Stimulated activated CD8-positive, alpha-beta memory T cell treated with anti-CD3 and anti-CD28 coated beads, Interleukin-15, amount 100 ng/mL, for 24 hours (primary cell): ENCODE measurements around the gene IFT122.

ENCODE experiments used
- DNase-seq: peaks from one replicate; pipeline ENCODE4 v3.0.0-alpha.2; 2020; ENCODE audit warnings: low read depth

IFT122 gene

GRCh38 chr3:129413687-129414506 is 26.1 kb upstream of the IFT122 start:
- no peak for DNase-seq

- DNase-seq = no peak
Observed at GRCh38 chr3:129415378-129415777, 24.6 kb upstream of the IFT122 start.

GRCh38 chr3:129415830-129416229 is 24.2 kb upstream of the IFT122 start:
- DNase-seq = no peak

- no peak for DNase-seq
Observed at GRCh38 chr3:129416415-129416814, 23.6 kb upstream of the IFT122 start.

DNA sequence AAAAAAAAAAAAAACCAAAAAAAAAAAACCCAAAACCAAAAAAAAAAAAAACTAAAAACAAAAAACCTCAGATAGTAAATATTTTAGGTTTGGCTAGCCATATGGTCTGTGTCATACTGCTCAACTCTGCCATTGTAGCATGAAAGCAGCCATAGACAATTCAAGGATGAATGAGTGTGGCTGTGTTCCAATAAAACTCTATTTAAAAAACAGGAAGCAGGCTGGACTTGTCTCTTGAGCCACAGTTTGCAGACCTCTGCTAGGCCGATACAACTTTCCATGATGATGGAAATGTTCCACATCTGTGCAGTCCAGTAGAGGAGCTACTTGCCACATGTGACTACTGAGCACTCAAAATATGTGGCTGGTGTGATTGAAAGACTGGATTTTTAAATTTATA is 22.7 kb upstream of the IFT122 start:
- DNase-seq = no peak

GRCh38 chr3:129418041-129418973 is 21.7 kb upstream of the IFT122 start:
- no peak for DNase-seq

DNA sequence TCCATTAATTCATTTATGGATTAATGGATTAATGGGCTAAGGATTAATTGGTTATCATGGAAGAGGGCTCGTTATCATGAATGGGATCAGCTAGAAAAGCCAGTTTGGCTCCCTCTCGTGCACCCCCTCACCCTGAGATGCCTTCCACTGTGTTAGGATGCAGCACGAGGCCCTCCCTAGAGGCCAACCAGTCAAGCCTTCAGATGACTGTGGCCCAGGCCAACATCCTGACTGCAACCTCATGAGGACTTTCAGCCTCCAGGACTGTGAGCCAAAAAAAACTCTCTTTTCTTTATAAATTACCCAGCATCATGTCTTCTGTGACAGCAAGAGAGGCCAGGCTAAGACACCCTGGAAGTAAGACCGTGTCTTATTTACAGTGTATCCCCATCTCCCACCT is 20.5 kb upstream of the IFT122 start:
- DNase-seq = no peak

GRCh38 chr3:129421236-129421883 is 18.7 kb upstream of the IFT122 start:
- no peak for DNase-seq

- no peak for DNase-seq
Observed at GRCh38 chr3:129421988-129422745, 17.9 kb upstream of the IFT122 start.

DNA sequence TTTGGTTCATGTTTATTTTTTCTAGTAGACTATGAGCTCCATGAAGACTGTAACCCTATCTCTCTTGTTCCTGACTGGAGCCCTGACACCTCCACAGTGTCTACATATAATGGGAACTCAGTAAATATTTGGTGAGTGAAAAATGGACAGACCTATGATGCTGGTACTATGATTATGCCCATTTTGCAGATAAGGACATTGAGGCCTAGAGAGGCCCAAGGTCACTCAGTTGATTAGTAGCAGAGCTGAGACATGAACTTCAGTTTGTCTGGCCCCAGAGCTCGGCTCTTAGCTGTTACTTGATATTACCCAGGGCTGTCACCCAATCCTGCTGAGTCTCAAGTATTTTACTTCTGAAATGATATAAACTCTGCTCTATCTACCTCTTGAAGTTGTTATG is 17.1 kb upstream of the IFT122 start:
- no peak for DNase-seq

DNA sequence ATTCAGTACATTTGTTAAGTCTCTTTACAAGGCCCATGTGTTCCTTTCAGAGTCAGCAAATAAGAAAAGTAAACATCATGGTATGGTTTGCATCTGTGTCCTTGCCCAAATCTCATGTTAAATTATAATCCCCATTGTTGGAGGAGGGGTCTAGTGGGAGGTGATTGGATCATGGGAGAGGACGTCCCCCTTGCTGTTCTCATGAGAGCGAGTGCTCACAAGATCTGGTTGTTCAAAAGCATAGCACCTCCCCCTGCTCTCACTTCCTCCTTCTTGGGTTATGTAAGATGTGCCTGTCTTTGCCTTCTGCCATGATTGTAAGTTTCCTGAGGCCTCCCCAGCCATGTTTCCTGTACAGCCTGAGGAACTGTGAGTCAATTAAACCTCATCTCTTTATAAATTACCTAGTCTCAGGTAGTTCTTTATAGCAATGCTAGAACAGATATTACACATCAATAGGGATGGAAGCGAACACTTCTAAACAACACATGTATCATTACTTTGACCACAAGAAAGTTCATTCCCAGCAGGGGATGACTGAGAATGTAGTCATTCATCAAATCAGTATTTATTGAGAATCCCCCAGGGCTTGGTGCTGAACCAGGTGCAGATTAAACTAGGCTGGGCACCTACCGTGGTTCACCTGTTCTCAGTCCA is 15.7 kb upstream of the IFT122 start:
- DNase-seq = no peak

- no peak for DNase-seq
Observed at GRCh38 chr3:129425213-129425612, 14.8 kb upstream of the IFT122 start.

- DNase-seq = no peak
Observed at GRCh38 chr3:129425619-129426018, 14.4 kb upstream of the IFT122 start.

- no peak for DNase-seq
Observed at GRCh38 chr3:129428007-129428375, 12.0 kb upstream of the IFT122 start.

DNA sequence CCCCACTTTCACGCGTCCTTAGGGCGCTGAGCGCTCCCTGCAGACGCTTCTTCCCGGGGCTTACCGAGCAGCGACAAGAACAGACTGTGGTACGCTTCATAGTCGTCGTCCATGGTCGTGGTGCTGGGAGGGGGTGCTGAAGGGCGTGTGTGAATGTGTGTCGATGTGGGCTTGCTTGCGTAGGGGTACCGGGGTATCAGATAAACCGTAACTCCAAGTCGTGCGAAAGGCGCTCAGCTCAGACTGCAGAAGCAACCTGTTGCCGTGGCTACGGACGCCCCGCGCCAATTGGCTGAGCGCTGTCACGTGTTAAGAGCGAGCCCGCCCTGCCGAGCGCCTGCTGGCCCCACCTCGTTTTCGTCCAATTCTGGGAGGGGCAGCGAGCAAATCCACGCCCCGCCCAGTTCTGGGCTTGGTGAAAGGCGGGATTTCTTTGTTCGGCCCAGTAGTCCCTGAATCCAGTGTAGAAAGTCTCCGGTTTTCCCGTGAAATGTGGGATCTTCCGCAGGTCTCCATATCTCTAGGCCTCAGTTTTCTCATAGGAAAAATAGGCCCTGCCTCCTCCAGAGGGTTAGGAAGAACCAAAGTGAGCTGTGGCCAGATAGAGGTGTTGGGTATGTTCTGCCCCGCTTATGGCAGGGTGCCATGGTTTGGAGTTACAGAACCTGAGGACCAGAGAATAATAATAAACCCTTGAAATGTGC is 11.5 kb upstream of the IFT122 start, which contains the start of gene EFCAB12:
Gene EFCAB12, minus strand, starts transcription at position 261 of the 704 bp plus-strand sequence. Its CDS starts 148 bp downstream, at position 113.
- peak; percentile 68 for DNase-seq

GRCh38 chr3:129429080-129429451 is 11.0 kb upstream of the IFT122 start:
- DNase-seq = no peak

DNA sequence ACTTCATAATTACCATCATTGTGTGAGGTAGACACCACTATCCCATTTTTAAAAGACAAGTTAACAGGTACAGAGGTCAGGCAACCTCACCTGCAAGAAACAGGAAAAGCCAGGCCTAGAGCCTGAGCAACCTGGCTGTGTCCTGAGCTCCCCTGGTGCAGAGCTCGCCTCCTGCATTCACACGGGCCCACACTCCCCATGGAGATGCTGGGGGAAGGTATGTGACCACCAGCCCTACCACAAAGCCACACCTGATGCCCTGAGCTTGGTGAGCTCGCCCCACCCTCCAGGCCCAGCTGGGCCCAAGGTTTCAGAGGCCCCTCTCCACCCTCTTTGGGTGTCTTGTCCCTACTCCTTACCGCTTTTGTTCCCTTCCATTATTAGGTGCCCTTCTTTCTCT is 10.4 kb upstream of the IFT122 start:
- no peak for DNase-seq

GRCh38 chr3:129432036-129432435 is 8.0 kb upstream of the IFT122 start:
- DNase-seq = no peak

GRCh38 chr3:129432671-129433070 is 7.4 kb upstream of the IFT122 start:
- no peak for DNase-seq

DNA sequence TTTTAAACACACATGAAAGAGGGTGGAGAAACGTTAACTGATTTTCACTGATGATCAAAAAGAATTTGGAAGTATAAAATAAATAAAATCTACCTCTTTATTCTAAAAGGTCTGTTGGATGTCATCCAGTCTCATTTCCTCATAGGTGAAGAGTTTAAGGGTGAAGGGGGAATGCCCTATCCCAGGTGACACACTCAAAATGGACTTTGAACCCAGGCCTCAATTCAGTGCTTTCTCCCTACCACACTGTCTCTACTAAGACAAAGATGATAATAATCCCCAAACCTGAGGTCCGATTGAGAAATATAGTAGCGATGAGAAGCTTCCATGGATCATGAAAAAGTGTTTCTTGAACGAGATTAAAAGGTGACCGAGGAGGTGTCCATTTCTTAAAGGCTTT is 6.5 kb upstream of the IFT122 start:
- no peak for DNase-seq

DNA sequence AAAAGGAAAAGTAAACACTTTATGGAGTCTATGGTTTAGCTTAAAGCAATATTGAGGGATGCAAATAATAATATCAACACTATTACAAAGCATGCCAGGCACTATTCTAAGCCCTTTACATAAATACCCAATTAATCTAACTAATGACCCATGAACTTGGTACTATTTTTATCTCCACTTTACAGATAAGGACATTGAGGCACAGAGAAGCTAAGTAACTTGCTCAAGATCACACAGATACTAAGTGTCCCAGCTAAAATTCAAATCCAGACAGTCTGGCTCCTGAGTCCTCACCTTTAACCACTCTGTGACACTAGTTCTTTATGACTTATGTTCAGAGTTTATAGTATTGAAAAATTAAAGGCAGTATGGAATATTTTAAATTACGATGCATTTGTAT is 5.9 kb upstream of the IFT122 start:
- DNase-seq = no peak
